Lung microvascular endothelial cell (primary cell): ENCODE results near the gene BIRC6. TPM values are rescaled to one million over a fixed set of nuclear protein-coding genes. Genes with fewer than 3 reads are reported as not detected.

Source experiments
- DNase-seq, 2 donors: peaks; one replicate each; pipeline versions ENCODE4 v3.0.0 to v3.0.0-alpha.2; 2010; ENCODE audit warnings: low read depth in 2 of 2
- total RNA-seq: library from RNA; depleted of rRNA; stranded (reverse); fragments of >200 nt; gene quantifications from 2 replicates; pipeline ENCODE4 v1.2.1, GENCODE V29; 2014

BIRC6 gene
- total RNA-seq, 1 donor from 2014 or later, result 142 TPM

DNA sequence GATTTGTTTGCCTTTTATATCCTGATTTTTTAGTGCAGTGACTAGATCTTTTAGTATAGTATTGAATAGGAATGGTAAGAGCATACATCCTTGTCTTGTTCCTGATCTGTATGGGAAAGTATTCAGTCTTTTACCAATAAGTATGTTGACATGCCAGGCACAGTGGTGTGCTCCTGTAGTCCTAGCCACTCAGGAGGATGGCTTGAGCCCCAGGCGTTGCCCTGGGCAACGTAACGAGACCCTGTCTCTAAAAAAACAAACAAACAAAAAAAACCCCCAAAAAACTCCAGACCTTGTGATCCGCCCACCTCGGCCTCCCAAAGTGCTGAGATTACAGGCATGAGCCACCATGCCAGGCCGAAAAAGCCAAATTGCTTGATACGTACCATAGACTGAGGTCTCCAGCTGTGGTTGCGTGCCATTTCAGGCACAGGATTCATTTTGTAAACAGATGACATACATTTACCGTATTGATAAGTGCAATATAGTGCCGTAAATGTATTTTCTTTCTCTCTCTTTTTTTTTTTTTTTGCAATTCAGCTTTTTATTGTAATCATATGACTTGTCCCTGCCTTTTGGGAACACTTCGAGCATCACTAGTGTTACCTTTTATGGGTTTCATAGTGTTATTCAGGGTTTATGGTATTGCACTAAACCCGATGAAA lies 18.5 kb downstream of the BIRC6 start:
- DNase-seq, result no peak

DNA sequence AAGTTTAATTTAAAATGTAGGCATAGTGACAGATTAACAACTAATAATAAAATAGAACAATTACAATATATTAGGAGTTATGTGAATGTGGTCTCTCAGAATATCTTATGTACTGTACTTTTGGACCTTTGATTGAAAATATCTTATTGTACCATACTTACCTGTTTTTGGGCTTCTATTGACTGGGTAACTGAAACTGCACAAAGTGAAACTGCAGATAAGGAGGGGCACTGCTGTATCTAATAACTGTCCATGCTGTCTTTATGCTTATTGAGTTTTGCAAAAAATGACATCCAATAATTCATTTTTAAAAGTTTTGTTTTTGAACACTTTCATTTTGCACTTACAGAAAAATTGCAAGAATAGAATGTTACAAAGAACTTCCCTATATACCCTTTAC lies 19.9 kb downstream of the BIRC6 start:
- no peak for DNase-seq

- DNase-seq, result no peak
These were observed 21.1 kb downstream of the BIRC6 start for GRCh38 chr2:32377928-32378327.

GRCh38 chr2:32379352-32379751 lies 22.5 kb downstream of the BIRC6 start:
- no peak for DNase-seq

- no peak for DNase-seq
These were observed 27.0 kb downstream of the BIRC6 start for GRCh38 chr2:32383858-32384257.

- DNase-seq, result no peak
These were observed 27.7 kb downstream of the BIRC6 start for GRCh38 chr2:32384529-32384928.

DNA sequence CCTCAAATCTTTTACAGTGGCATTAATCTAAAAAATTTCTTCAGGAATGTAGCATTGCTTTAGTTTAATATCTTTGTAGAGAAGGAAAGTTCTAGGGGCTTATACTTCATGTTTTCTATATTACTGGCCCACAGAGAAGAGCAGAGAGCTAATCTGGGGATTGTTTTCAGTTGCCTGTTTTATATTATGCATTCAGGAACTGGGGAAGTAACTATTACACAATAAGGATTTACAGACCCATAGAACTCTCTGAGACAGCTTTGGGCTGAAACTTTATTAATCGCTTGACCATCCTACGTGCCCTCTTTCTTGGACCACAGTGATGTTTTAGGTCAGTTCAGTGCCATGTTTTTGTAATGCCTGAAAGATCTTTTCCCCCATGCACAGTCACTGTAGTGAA lies 29.9 kb downstream of the BIRC6 start:
- no peak for DNase-seq

DNA sequence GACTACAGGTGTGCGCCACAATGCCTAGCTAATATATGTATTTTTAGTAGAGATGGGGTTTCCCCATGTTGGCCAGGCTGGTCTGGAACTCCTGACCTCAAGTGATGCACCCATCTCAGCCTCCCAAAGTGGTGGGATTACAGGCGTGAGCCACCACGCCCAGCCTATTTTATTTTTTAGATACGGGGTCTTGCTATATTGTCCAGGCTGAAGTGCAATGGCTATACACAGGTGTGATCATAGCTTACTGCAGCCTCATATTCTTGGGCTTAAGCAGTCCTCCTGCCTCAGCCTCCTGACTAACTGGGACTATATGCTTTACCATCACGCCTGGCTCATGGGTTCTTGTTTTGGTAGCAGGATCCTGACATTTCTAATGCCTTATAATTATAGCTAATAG lies 42.4 kb downstream of the BIRC6 start:
- DNase-seq, result no peak

DNA sequence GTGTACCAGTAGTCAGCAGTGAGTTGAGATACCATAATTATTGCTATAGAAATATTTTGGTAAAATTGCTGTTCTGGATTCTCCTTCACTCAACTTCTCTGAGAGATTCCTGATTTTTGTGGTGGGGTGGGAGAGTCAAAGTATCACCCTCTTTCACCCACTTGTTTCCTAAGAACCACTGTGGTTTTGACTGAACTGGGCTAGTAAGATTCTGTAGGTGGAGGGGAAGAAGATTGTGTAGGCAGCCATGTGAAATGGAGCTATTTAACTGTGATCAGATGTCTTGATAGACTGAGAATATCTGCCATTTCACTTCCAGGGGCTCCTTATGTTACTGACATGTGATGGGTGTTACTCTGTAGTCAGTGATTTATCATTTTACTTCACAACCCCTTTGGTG lies 45.3 kb downstream of the BIRC6 start:
- no peak for DNase-seq

- no peak for DNase-seq
These were observed 47.0 kb downstream of the BIRC6 start for GRCh38 chr2:32403782-32404181.

- no peak for DNase-seq
These were observed 47.9 kb downstream of the BIRC6 start for GRCh38 chr2:32404691-32405090.

GRCh38 chr2:32416519-32416918 lies 59.7 kb downstream of the BIRC6 start:
- DNase-seq, result no peak

DNA sequence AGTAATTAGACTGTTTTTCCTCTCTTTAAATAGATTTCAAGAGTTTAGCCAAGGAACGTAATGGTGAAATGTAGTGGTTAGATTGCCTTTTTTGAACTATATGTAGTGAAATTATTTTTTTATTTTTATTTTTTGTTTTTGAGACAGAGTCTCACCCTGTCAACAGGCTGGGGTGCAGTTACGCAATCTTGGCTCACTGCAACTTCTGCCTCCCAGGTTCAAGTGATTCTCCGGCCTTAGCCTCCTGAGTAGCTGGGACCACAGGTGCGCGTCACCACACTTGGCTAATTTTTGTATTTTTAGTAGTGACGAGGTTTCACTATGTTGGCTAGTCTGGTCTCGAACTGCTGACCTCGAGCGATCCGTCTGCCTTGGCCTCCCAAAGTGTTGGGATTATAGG lies 60.8 kb downstream of the BIRC6 start:
- DNase-seq, result no peak

DNA sequence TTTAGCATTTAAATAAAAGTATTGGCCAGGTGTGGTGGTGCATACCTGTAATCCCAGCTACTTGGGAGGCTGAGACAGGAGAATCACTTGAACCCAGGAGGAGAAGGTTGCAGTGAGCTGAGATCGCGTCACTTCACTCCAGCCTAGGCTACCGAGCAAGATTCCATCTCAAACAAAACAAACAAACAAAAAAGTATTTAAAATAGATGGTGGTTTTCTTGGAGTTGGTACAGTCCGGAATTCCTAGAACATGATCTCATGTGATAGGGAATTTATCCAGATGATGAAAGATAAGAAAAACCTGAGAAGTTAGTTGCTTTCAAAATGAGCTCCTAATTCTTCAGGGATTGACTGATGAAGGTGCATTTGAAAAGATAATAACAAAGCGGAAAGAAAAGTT lies 62.0 kb downstream of the BIRC6 start:
- peak in 1 of 2 donors; percentile 85 for DNase-seq

DNA sequence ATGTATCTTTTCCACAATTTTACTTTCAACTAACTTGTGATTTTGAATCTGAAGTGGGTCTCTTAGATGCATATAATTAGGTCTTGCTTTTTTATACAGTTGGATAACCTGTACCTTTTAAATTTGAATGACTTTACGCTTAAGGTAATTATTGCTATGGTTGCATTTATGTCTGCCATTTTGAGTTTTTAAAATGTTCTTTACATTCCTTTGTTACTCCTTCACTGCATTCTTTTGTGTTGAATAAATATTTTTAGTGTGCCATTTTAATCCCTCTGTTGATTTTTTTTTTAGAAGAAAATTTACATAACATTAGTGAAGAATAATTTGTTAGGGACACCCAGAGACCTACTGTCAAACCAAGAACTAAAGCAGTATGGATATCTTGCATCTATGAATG lies 65.3 kb downstream of the BIRC6 start:
- no peak for DNase-seq

GRCh38 chr2:32423536-32423935 lies 66.7 kb downstream of the BIRC6 start:
- DNase-seq, result no peak

- peak in 1 of 2 donors; percentile 24 for DNase-seq
These were observed 67.9 kb downstream of the BIRC6 start for GRCh38 chr2:32424739-32425138.

DNA sequence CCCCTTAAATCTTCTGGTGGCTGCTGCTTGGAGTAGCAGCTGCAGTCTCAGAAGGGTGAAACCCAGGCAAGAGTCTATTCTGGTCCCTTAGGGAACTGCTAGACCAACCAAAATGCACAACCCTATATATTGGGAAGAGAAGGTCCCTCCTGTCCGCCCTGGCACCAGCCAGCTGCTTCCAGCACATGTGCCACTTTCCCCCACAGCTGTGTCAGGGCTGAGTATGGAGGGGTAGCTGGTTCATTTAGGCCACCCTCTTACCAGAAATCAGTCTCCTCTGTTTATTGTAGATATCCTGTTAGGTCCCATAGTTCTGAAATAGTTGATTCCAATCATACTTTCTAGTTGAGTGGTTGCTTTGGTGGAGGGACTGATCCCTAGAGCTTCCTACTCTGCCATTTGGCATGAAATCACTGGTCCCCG lies 68.9 kb downstream of the BIRC6 start:
- DNase-seq, result peak in 1 of 2 donors; percentile 5

DNA sequence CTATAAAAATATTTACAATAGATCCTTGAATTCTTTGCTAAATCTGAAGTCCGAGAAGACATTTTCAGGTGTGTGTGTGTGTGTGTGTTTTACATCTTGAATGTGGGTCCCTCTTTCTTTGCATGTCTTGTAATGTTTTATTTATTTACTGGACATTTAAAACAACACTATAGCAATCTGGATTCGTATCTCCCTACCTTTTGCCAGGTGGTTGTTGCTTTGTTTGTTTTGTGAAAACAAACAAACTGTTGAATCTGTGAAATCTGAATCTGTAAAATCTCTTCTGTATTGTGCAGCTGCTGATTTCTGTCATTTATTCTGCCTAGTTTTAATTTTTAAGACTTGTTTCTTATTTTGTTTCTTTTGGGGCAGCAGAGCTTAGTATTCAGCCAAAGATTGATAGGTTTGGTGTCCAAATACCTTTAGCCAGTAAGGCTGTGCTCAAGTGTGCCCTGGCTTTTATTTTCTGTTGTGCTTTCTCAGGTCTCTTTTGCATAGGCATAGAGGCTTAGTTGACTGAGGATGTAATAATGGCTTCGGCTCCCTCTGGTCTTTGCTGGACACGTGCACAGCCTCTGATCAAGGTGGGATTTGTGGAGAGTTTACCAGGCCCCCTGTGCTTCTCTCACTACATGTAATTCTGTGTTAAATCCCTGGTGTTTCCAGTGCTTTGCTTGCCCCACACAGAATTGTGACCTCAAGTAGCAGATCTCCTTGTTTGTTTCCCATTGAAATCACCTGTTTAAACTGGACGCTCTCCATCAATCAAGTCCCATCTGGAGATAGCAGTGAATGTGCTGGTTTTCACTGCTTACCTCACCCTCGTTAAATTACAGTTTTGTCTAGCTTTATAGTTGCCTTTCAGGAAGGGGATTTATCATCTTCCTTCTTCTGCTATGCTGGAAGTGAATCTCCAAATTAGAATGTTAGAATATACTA lies 71.1 kb downstream of the BIRC6 start:
- peak; percentile 10 to 41 for DNase-seq

GRCh38 chr2:32430804-32431203 lies 74.0 kb downstream of the BIRC6 start:
- DNase-seq, result no peak

- DNase-seq, result peak in 1 of 2 donors; percentile 60
These were observed 79.3 kb downstream of the BIRC6 start for GRCh38 chr2:32436150-32436549.

DNA sequence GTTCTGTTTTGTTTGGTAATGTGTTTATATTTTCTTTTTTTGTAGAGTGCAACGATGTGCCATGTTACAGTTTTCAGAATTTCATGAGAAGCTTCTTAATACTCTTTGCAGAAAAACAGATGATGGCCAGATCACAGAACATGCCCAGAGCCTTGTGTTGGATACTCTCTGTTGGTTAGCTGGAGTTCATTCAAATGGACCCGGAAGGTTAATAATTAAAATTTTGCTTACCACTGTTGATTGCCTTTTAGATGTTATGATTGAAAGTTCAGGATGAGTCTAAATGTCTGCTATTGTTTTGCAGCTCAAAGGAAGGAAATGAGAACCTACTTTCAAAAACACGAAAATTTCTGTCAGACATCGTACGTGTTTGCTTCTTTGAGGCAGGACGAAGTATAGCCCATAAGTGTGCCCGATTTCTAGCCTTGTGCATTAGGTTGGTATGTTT lies 85.2 kb downstream of the BIRC6 start:
- DNase-seq, result peak in 1 of 2 donors; percentile 46

- no peak for DNase-seq
These were observed 89.5 kb downstream of the BIRC6 start for GRCh38 chr2:32446369-32446768.
